ENCODE data around the gene ZHX3.
A peak's percentile ranks its signal among the peaks of the same experiment; 100 is the strongest.

Gene ZHX3

DNA sequence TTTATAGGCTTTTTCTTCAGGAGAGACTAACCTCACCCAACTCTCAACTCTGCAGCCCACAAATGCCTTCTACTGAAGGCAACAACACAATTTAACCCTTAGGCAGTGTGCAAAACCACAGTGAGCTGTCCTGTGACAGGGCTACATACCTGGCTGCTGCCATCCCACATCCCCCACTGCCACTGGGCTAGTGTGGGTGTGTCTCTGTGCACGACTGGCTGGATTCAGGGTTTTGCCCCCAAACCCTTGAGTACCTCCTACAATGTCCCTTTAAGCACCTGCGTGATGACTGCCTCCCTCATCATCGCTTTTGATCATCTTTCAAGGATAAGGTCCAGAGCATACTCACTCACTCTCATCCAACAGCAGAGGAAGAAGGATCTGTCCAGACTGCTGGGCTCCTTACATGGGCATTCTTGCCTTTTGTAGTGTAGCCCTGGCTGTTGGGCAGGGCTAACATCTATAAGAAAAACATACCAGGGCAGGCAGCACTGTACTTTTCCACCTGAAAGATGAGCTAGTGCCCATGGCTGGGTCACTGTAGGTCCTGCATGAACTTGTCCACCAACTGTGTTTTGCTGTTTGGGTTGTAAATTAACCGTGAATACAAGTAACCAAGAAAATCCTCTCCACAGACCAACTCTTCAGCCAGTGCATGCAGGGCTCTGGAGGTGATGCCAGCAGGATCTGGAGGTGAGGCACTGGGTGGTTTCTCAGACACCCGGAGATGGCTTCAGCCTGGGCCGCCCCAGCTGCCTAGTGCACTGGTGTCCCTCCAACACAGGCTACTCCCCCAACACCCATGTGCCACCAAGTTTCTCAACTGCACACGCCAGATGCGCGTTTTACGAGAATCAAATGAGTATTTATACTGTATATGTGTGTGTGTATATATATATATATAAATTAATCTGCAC lies 135.0 kb downstream of the ZHX3 start:
- DNase-seq, result no peak

- no peak for DNase-seq
Measured at GRCh38 chr20:41181567-41181966, 136.0 kb downstream of the ZHX3 start.

DNA sequence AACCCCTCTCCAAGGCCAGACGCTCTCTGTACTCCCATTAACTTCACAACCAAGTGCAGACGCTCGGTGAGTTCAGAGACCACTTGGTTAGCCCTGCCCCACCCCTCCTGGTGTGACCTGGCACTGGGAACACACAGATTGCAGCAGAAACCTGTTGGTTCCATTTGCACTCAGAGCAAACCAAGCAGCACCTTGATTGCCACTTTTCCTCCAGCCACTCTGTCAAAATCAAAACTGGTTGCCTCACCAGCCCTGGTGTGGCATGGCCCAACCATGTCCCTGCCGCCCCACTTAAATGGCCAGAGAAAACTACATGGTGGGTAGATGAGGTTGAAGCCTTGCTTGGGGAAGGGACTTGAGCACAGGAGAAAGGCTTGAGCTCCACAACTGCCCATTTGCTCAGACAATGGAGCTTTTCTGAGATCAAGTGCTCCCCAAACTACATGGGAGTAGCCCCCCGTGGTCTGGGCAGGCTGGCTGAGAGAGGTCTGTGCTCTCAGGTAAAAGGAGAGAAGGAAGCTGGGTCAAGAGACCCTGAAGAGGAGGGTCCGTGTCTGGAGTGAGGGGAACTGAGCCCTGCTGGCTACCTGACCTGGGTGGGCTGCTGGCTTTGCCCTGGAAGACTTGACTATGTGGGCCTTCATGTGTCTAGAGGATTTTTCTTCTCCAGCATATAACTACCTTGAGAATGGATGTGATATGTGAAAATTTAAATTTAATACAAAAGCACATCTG lies 136.8 kb downstream of the ZHX3 start:
- DNase-seq, result peak; percentile 20

GRCh38 chr20:41179961-41180360 lies 137.6 kb downstream of the ZHX3 start:
- DNase-seq, result peak; percentile 11

DNA sequence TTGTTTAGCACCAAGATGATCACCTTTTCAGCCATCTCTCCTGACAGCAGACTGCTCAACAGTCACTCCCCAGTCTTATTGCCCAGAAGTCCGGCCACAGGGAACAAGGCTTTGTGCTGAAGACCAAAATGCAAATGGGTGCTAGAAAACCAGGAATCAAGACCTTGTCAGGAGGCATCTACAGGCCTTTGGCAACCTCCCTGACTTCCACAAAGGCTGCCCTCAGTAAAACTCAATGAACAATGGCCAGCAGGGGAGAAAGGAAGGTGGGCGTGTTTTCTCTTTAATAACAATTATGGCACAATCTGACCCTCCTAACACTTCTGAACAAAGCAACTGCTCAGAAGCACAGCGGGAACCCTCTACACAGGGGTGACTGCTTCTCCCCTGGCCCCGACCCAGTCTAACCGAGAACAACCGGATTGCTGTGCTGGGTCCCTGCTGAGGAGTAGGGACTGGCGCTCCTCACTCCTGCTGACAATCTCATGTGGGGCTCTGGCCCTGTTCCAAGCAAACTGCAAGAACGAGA lies 138.6 kb downstream of the ZHX3 start:
- peak; percentile 30 for DNase-seq

DNA sequence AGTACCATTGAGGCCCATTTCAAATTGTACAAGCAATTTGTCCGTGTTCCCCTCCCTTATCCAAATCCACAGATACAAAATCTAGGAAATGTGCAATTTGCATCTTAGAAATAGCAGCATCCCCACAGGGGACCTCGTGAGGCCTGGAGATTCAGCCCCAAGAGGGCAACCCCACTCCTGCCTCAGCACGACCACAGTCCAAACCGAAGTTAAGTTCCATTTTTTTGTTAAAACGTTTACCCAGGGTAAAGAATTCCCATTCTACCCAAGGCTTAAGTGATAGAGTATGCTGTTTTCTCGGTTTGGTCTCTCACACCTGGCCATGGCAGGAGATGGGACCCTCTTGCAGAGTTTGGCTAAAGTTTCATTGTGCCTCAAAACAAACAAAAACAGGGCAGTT lies 139.0 kb downstream of the ZHX3 start:
- peak; percentile 11 for DNase-seq

GRCh38 chr20:41177636-41178035 lies 139.9 kb downstream of the ZHX3 start:
- peak; percentile 66 for DNase-seq

DNA sequence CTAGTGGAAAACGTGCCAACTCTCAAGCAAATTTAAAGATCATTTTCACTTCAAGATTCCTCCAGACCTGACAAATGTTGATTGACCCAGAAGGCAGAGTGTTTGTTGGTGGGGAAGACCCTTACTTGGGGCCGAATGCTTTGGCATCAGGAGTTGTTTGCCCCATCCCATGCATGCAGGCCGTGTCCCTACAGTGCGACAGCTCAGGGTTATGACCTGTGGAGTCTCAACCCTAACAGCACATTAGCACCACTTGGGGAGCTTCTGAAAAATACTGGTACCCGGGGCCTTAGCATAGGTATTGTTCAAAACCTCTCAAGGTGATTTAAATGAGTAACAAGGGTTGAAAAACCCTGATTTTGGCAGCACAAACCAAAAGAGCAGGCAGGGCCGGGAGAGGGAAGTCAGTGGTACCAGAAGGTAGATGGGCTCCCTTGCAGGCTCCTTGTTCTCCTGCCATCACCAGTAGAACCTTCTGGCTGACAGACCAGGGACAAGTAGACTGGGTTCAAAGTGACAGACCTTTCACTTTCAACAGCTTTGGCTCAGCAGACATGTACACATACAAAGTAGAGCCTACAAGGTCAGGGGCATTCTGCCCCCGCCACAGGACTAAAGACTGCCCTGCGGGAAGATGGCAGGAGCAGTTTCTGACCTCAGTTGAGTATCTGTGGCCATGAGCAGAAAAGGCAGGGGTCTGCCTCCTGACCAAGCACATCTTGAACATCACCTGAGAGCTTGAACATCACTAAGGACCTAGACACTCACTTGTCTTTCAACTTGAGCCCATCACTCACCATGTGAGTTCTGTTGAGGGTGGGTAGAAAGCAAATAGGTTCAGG lies 140.6 kb downstream of the ZHX3 start:
- no peak for DNase-seq

DNA sequence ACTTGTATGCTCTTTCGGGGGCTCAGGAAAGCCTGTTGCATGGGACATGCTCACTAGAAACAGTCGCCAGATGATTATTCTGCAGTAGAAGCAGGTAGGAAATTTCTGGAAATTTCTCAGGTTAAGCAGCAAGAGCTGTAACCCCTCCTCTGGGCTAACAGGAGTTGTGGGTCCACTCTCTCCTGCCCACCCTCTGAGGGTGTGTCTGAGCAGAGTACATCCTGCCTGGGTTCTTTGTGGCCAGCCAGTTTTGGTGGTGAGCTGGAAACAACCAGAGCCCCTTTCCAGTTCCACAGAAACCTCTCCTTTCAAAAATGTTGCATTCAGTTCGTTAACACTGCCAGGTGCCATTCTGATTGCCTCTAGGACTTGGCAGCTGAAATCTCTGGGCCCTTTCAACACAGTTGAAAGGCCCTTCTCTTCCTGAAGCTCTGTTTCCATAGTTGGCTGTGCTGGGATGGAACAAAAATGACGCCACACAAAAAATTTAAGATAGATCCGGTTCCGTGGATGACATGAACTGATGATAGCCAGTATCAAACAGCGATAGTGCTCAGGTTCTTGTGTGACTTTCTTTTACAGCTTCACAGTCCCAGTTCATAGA lies 141.7 kb downstream of the ZHX3 start:
- DNase-seq, result peak; percentile 9

DNA sequence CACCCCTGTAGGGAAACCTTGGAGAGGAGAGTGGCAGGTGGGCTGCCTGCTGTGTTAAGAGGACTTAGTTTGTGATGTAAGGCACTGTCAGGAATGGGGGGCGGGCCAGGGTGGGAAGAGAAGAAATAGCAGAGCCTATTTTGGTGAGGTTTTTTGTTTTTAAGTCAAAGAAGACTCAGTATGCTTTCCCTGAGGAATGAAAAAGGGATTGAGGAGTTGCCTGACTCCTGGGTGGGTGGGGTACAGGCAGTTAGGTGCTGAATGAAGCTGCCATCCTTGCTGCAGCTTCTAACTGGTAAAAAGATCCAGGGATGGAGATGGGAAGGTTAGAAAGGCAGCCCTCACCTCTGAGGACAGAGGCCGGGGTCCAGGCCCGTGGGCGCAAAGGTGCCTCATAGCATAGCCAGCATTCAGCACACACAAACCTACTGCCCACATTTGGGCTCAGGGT lies 142.3 kb downstream of the ZHX3 start:
- DNase-seq, result no peak

DNA sequence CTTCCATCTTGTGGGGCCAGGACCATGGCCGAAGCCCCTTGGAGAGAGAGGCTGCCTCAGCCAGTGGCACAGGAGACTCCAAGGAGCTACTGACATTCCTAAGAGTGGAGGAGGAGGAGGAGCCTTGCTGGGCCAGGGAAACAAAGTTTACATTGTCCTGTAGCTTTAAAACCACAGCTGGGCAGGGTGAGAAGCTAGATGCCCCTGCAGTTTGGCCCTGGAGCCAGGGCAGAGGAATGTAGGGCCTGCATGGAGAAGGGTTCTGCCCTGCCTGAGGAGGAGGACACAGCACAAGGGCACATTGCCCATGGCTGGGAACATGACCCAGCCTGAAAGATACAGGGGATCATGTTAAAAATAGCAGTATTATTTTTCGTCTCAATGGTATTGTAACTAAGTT lies 142.7 kb downstream of the ZHX3 start:
- DNase-seq, result peak; percentile 15

- no peak for DNase-seq
Measured at GRCh38 chr20:41174373-41174772, 143.2 kb downstream of the ZHX3 start.

DNA sequence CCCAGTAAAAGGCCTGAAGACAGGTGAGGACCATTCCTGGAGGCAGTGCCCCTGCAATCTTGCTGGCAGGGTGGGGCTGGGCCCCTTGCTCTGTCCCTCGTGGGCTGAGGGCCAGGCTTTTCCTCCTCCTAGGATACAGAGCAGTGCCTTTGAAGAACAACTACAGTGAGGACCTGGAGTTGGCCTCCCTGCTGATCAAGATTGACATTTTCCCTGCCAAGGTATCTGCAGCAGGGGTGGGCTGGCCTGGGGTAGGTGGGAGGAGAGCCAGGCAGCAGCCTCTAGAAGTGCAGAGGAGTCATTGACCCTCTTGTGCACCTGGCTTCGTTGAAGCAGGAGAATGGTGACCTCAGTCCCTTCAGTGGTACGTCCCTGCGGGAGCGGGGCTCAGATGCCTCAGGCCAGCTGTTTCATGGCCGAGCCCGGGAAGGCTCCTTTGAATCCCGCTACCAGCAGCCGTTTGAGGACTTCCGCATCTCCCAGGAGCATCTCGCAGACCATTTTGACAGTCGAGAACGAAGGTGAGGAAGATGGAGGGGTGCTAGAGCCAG lies 143.7 kb downstream of the ZHX3 start:
- peak; percentile 15 for DNase-seq

DNA sequence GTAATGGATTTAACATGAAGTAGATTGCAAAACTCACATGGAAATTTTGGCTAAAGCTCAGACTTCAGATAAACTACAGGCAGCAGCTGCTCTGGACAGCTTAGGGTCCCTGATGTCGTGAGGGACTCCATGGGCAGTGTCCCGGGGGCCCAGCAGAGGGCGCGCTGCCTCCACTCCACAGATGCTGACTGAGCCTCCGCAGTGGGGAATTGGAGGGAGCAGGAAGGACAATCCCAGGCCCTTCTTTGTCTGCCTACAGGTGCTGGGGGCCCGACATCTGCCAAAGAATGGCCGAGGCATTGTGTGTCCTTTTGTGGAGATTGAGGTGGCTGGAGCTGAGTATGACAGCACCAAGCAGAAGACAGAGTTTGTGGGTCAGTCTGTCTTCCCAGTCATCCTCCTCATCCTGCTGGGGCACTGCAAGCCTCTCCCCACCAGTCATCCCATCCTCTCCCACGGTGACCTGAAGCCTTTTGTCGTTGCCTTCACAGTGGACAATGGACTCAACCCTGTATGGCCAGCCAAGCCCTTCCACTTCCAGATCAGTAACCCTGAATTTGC lies 144.3 kb downstream of the ZHX3 start:
- DNase-seq, result peak; percentile 88

- DNase-seq, result peak; percentile 24
Measured at GRCh38 chr20:41172296-41173140, 145.0 kb downstream of the ZHX3 start.

- DNase-seq, result no peak
Measured at GRCh38 chr20:41171736-41172295, 145.7 kb downstream of the ZHX3 start.

GRCh38 chr20:41170386-41171105 lies 147.0 kb downstream of the ZHX3 start:
- peak; percentile 13 for DNase-seq

DNA sequence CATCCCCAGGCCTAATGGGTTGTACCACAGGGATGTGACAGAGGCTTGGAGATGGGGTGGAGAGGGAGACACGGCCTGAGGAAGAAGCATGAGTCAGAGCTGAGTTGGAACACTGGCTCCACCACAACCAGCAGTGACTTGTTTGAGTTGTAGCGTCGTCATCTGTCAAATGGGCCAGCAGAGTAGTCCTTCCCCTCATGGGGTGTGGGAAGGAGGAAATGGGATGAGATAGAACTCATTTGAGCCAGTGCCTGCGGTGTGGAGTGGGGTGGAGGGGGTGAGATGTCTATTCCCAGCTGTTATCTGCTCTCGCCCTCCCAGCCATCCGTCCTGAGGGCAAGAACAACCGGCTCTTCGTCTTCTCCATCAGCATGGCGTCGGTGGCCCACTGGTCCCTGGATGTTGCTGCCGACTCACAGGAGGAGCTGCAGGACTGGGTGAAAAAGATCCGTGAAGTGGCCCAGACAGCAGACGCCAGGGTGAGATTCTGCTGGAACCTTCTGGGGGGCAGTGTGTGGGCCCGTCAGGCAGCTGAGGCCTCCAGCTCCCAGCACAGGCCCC lies 147.7 kb downstream of the ZHX3 start:
- DNase-seq, result peak; percentile 16

DNA sequence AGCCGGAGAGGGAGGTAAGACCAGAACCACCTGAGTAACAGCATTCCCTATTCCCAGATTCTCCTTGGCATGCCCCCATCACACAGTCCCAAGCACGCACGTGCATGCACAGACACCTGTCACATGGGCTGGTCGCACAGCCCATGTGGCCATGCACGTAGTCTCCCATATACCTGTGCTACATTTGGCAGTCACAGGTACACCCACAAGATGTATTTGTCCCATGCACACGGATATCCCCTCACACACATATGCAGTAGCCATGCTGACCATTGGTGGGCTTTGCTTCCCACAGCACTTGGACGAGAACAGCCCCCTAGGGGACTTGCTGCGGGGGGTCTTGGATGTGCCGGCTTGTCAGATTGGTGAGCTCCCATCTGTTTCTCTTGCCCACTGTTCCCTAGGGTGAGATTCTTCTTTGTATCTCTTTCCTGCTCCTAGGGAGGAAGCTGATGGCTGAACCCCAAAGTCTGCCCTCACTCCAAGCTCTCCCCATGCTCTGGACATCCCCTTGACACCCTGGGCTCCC lies 148.3 kb downstream of the ZHX3 start:
- no peak for DNase-seq
